MCF 10A (cell line): Measurements from ENCODE around the gene CCDC81. TPM values are rescaled to one million over a fixed set of nuclear protein-coding genes. Genes with fewer than 3 reads are reported as not detected.
"Not testable (repeated sequence)": the region's sequence is repeated elsewhere in the genome, so short reads cannot be mapped to it uniquely, and the experiment has no call there.

Experiments used
- BruUV-seq: library from RNA; stranded (reverse); fragments of 400-500 nt; replicated peaks from 2 replicates; lab custom pipeline; 2021; lab: Mats Ljungman, UMichigan
- CTCF ChIA-PET: fragments of 300-600 bp; sonication (Branson Sonifier 250); formaldehyde crosslinking; extraction: SDS; loops from one replicate; lab custom pipeline; 2021; ENCODE audit warnings: antibody characterized with exemption, inconsistent platforms; lab: Yijun Ruan, JAX
- POLR2A ChIA-PET: fragments of 300-600, 350-650 bp; sonication (Branson Sonifier 250); formaldehyde crosslinking; extraction: SDS; loops from one replicate; lab custom pipeline; 2020; ENCODE audit warnings: antibody characterized with exemption, inconsistent platforms; lab: Yijun Ruan, JAX
- DNase-seq: peaks from one replicate; pipeline ENCODE4 v3.0.0-alpha.2; 2018; ENCODE audit not compliant: unreplicated experiment
- H3K27ac Mint-ChIP-seq: one replicate; pipeline ENCODE4 v1.8.0; 2022; ENCODE audit warnings: mild to moderate bottlenecking, low read depth, mixed read lengths; ENCODE audit not compliant: unreplicated experiment
- H3K27me3 Mint-ChIP-seq: one replicate; pipeline ENCODE4 v1.8.0; 2022; ENCODE audit warnings: mixed read lengths; ENCODE audit not compliant: insufficient read depth, unreplicated experiment
- H3K36me3 Mint-ChIP-seq: one replicate; pipeline ENCODE4 v1.8.0; 2022; ENCODE audit warnings: mild to moderate bottlenecking, moderate library complexity, mixed read lengths; ENCODE audit not compliant: insufficient read depth, unreplicated experiment
- H3K4me1 Mint-ChIP-seq: one replicate; pipeline ENCODE4 v1.8.0; 2022; ENCODE audit warnings: mixed read lengths; ENCODE audit not compliant: insufficient read depth, unreplicated experiment
- H3K4me3 Mint-ChIP-seq: one replicate; pipeline ENCODE4 v1.8.0; 2022; ENCODE audit warnings: mild to moderate bottlenecking, moderate library complexity, mixed read lengths; ENCODE audit not compliant: unreplicated experiment
- H3K9me3 Mint-ChIP-seq: one replicate; pipeline ENCODE4 v1.8.0; 2022; ENCODE audit warnings: mixed read lengths; ENCODE audit not compliant: unreplicated experiment
- intact Hi-C: fragments of 100-400 bp; cut with micrococcal nuclease; formaldehyde crosslinking; loops from 2 replicates; pipeline ENCODE4 v1.14.1; 2022
- total RNA-seq: library from RNA; stranded (reverse); gene quantifications from 2 replicates; pipeline ENCODE4 v1.2.3, GENCODE V29; 2022
- TF ChIP-seq, protein P1 (sequence below): fragments of 200-600 bp; IDR thresholded peaks from one replicate; pipeline ENCODE4 v1.8.0; 2022; ENCODE audit warnings: antibody characterized with exemption, mild to moderate bottlenecking; ENCODE audit not compliant: unreplicated experiment

CCDC81 gene
- total RNA-seq, 1 experiment from 2014 or later, result 1.7 TPM

- Mint-ChIP-seq H3K9me3 (no peaks in the 10 kb centered on the region), H3K36me3 (peaks cover 43% of the 10 kb centered on the region), H3K27ac (no peak overlapping the region), H3K4me1 (no peaks in the 10 kb centered on the region), H3K27me3 (no peaks in the 10 kb centered on the region), H3K4me3 (no peak overlapping the region)
- intact Hi-C loops, result no loop called here
- DNase-seq, result no peak
- ChIA-PET POLR2A (no interaction called here), CTCF (interaction anchor here (0.7 to 0.8 kb wide), 2 partner anchors 8 to 19 kb away, joined by 3 to 6 read pairs; no protein-coding TSS in a partner anchor)
- BruUV-seq, result no TSS peak
- TF ChIP-seq, protein P1, sequence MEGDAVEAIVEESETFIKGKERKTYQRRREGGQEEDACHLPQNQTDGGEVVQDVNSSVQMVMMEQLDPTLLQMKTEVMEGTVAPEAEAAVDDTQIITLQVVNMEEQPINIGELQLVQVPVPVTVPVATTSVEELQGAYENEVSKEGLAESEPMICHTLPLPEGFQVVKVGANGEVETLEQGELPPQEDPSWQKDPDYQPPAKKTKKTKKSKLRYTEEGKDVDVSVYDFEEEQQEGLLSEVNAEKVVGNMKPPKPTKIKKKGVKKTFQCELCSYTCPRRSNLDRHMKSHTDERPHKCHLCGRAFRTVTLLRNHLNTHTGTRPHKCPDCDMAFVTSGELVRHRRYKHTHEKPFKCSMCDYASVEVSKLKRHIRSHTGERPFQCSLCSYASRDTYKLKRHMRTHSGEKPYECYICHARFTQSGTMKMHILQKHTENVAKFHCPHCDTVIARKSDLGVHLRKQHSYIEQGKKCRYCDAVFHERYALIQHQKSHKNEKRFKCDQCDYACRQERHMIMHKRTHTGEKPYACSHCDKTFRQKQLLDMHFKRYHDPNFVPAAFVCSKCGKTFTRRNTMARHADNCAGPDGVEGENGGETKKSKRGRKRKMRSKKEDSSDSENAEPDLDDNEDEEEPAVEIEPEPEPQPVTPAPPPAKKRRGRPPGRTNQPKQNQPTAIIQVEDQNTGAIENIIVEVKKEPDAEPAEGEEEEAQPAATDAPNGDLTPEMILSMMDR, result no peak
Measured at GRCh38 chr11:86341382-86341781, 33.3 kb upstream of the CCDC81 start.

GRCh38 chr11:86346513-86346912 is 28.2 kb upstream of the CCDC81 start:
- peaks cover 35% of the 10 kb centered on the region for H3K36me3 Mint-ChIP-seq
- ChIA-PET POLR2A (interaction anchor here (0.6 to 1.3 kb wide), 2 partner anchors 9 to 12 kb away, joined by 3 to 5 read pairs; no protein-coding TSS in a partner anchor), CTCF (interaction anchor here (0.6 to 2.7 kb wide), 6 partner anchors 15 to 1750 kb away, joined by 3 to 15 read pairs (median 4); partner anchors contain the start of gene CCDC83)
- no peak for DNase-seq
- H3K27ac Mint-ChIP-seq, result no peak overlapping the region
- TF ChIP-seq, protein P1, result no peak
- no TSS peak for BruUV-seq
- no peaks in the 10 kb centered on the region for H3K9me3 Mint-ChIP-seq
- no peaks in the 10 kb centered on the region for H3K27me3 Mint-ChIP-seq
- intact Hi-C loops, result no loop called here
- H3K4me1 Mint-ChIP-seq, result no peaks in the 10 kb centered on the region
- no peak overlapping the region for H3K4me3 Mint-ChIP-seq

GRCh38 chr11:86355256-86355655 is 19.4 kb upstream of the CCDC81 start:
- intact Hi-C loops, result no loop called here
- Mint-ChIP-seq H3K9me3 (no peaks in the 10 kb centered on the region), H3K27me3 (no peaks in the 10 kb centered on the region), H3K4me1 (no peaks in the 10 kb centered on the region), H3K27ac (no peak overlapping the region), H3K4me3 (no peak overlapping the region), H3K36me3 (no peaks in the 10 kb centered on the region)
- POLR2A ChIA-PET, result interaction anchor here (0.5 to 0.7 kb wide), 4 partner anchors 8 to 546 kb away, joined by 3 to 4 read pairs (median 3); no protein-coding TSS in a partner anchor
- TF ChIP-seq, protein P1, result no peak
- no peak for DNase-seq
- CTCF ChIA-PET, result interaction anchor here (1.0 to 1.5 kb wide), 3 partner anchors 10 to 55 kb away, joined by 3 to 4 read pairs (median 3); no protein-coding TSS in a partner anchor
- no TSS peak for BruUV-seq

DNA sequence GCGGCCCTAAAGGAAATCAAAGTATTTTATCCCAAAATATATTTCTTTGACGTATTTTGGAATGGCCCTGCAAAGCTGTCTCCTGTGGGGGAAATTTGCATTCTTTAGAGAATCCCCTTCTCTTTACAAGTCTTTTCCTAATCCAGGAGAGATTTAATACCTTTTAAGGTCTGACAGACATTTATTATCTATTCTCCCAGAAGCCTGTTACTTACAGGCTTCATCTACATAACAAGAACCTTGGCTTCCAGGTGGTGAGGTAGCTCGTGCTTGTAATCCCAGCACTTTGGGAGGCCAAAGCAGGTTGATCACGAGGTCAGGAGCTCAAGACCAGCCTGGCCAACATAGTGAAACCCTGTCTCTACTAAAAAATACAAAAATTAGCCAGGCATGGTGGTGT is 17.3 kb upstream of the CCDC81 start:
- H3K9me3 Mint-ChIP-seq, H3K27me3 Mint-ChIP-seq, H3K4me1 Mint-ChIP-seq, BruUV-seq, DNase-seq, H3K36me3 Mint-ChIP-seq, H3K4me3 Mint-ChIP-seq, H3K27ac Mint-ChIP-seq, intact Hi-C loops: not testable (repeated sequence)
- ChIA-PET CTCF (interaction anchor here (0.9 to 1.1 kb wide), 3 partner anchors 22 to 99 kb away, joined by 3 to 7 read pairs (median 5); no protein-coding TSS in a partner anchor), POLR2A (interaction anchor here (0.6 to 3.5 kb wide), 3 partner anchors 13 to 73 kb away, joined by 3 to 8 read pairs (median 4); no protein-coding TSS in a partner anchor)
